Stimulated activated CD4-positive, alpha-beta T cell treated with anti-CD3 and anti-CD28 coated beads, Interleukin-4, amount 100 ng/mL, for 1 hour (primary cell): ENCODE measurements around the gene VCAN.

ENCODE experiments used
- DNase-seq: peaks from one replicate; pipeline ENCODE4 v3.0.0-alpha.2; 2020

VCAN gene

DNA sequence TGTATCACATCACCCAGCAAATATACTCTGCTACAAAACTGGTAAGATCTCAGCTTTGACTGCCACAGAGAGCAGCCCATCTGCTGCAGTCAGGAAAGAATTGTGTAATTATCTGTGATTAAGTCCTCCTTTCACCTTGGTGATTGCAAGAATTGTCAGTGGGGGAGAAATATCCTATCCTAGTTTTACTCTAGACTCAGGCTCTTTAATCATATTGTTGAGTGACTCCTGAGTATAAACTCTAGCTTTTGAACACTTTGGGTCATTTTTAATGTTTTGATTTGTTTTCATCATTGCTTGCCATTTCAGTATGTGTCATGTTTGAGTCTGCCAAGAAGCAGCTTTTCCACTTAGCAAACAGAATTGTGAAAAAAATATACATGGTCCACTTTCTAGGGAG lies 32.1 kb downstream of the VCAN start:
- DNase-seq: no peak

DNA sequence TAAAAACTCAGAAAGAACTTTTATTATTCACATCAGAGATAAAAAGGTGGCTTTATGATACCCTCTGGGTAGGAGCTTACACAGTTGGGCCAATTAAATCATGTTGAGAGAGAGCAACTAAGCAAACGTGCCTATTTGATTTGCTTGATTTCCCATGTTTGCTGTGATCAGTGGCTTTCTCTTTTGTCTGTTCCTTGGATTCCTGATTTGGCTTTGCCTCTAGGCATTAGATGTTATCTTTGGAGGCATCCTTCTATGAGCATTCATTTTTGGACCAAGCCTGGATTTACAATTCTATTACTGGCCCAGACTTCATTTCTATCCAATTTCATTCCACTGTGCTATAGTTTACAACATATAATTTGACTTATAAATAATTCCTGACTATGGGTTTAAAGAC lies 35.9 kb downstream of the VCAN start:
- DNase-seq: no peak

DNA sequence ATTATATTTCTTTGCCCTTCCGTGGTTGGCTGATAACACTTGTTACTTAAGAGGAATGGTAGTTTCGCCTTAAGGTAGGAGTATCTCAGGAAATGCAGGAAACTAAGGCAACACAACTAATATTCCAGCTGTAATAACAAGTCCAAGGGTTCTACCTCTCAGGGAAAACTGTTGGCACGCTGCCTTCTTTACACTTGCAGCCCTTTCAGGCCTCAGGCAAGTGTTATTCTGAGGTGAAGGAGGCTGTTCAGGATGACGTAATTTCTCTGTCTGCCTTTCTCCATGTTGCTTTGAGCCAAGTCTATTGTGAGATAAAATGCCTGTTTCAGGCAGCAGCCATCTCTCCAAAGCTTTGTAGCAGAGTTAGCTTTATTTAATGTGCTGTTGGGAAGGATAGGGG lies 38.0 kb downstream of the VCAN start:
- DNase-seq: no peak

DNA sequence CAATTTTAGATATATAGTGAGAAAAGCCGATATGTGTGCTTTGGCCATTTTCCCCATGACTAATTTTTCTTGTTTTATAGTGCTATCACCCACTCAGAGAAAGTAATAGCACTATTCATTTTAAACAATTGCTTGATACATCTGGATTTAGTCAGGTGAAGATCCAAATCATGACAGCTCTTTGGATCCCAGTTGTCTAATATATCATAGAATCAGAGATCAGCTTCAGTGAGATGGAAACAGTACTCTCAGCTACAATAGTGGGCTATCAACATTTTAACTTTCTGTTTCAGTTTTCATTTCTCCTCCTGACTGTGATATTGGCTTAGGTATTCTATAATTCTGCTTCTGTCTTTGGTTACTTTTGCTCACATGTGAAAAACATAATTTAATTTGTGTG lies 38.7 kb downstream of the VCAN start:
- no peak for DNase-seq

DNA sequence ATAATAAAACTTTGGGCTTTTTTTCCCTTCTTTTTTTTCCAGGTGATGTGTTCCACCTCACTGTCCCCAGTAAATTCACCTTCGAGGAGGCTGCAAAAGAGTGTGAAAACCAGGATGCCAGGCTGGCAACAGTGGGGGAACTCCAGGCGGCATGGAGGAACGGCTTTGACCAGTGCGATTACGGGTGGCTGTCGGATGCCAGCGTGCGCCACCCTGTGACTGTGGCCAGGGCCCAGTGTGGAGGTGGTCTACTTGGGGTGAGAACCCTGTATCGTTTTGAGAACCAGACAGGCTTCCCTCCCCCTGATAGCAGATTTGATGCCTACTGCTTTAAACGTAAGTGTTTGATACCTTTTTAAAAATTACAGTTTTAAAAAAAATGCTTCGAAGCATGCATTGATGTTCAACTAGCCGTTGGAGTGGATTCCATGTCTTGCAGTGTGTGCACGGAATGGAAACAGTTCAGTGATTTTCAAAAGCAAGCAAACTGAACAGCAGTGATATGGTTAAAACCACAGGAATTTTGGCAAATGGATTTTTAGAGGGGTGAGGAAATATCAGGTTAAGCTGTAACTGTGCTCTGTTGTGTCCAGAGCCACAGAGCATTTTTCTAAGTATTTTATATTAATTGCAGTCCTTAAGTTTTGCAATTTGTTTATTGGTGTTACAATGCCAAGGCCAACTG lies 40.7 kb downstream of the VCAN start:
- no peak for DNase-seq

DNA sequence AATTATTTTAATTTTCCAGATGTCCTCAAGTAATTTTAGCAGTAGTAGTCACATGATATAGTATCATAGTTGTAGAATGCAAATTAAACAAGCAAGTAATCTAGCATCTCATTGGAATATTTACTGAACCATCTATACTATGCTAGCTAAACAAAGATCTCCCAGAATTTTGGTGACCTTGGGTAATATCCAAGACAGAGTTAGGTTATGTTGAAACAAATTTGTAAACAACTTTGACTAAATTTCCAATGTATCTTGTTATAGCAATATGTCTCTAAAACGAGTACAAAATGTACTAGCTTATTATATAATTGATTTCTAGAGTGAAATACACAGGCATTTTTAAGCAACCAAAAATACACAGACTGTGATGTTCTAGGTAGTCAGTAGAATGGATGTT lies 41.5 kb downstream of the VCAN start:
- no peak for DNase-seq

DNA sequence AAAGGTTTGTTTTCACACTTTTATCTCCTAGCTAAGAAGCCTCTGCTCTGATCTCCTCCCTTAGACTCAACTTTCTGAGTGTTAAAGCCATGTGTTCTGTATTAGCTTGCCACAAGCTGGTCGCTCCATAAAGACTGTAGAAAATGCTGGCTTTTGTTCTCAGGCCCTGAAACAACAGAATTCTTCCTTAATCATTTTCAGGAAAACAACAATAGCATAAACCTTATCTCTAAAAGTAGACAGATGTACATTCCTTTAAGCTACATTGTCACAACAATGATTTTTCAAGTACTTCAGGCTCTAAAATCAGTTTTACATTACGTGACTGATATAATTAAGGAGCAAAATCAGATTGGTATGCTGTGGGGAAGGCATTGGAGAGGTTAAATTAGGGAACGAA lies 41.9 kb downstream of the VCAN start:
- DNase-seq: no peak

DNA sequence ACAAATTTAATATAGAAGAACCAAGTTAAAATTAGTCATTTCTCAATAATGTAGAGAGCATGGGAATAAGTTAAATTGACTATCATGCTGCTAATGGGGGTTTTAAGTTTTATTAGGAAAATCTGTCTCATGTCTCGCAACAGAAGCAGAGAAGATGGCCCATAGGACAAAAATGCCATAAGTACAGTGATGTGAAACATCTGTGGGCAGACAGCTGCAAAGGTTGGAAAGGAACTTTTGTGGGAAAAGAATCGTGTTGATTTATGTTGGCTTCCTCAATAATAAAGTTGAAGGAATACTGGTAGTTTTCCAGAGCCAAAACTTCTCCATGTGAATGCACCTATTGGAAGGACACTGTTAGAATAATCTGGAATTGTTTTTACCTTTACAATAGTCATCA lies 44.8 kb downstream of the VCAN start:
- DNase-seq: no peak

DNA sequence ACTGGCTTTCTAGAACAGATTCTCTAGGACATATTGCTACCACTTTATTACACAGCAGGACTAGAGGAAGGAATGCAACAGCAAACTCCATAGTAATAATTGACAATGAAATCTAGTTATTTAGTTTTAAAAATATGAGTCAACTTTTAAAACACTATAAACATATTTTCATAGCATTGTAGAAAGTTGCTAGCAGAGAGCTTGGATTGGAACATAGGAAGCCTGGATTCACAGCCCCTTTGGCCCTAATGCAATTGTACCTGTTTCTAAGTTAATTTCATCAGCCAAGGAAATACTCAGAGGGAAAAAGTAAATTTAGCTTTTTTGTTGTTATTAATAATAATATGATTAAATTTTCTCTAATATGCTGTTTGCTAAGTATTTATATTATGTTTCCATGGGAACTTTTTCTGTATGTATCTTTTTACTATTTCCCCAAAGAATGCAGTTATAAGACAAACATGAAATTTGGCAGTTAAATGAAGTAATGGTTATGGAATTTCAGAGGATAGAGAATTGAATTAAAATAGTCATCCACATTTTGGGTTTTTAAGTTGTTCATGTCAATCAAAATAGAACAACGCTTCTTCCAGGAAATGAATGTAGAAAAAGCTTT lies 45.6 kb downstream of the VCAN start:
- no peak for DNase-seq

DNA sequence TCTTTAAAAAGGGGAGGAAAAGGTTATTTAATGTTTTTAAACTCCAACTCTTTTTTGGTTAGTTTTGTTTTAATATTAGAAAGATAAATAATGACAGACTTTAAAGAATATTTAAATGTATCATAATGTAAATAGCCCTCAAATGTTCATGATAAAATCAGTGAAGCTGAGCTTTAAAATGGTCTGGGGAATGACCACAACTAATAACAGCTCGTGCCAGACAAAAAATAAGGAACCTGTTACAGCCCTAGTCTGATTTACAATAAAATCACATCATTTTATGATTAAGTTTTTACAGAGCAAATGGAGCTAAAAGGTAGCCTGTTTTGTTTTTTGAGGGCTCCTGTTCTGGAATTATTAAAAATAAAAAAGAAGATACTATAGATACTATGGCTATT lies 46.1 kb downstream of the VCAN start:
- no peak for DNase-seq

DNA sequence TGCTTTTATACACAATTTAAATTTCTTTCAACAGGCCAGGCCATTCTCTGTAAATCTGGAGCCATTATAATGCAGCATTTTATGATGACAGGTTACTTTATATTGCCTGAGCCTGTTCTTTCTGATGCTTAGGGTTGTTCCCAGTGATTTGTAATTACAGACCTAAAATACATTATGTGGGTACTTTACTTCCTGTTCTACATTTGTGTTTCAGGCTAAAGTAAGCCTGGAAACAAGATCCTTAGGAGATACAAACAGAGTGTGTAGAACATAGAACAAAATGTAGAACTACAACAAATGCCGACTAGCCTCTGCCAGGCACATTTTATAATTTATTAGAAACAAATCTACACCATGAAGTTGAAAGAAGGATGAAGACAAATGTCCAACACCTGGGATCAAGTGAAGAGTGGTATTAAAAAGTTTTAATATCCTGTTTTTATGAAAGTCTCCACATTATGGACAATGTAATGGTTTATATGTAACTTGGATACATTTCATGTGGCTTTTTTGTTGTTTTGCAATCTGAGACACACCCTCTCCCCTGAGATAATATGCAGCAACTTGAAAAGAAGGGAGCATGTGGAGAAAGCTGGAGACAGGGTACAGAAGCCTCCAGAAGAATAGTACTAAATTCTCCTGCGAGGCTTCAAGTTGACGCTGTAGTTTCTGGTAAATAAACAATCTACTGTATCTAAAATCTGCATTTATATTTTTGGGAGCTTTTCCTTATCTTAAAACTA lies 46.9 kb downstream of the VCAN start:
- no peak for DNase-seq

DNA sequence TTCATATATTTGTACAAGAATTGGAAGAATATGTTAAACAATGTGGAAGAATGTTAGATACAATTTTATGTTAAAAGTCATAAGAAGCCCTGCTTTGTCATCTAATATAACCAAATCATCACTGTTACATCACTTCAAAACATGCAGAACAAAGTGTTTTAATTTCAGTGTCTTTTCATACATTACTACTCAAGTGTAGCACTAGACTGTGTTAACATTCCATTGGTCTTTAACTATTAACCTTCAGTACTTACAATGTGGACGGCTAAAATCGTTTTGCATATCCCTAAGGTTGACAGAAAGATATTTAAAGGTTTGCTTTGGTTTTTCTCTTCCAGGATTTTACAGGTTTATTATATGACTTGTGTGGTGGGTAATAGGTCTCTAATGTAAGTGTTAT lies 50.9 kb downstream of the VCAN start:
- no peak for DNase-seq

DNA sequence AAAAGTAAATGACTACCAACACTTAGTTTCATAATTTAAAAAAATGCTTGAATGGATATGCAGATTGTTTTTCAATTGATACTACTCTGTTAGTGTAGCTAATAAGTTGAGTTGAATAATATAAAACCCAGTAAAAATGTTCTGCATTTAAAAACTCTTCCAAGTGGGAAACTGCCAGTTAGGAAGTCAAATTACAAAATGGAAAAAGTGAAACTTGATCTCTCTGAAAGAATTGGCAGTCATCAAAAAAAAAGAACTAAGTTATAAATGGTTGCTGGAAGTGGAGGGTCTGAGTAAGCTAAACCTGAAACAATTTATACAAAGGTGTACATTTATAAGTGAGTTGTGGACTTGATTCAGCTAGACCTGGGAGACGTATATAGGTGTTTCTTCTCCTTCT lies 52.4 kb downstream of the VCAN start:
- no peak for DNase-seq

DNA sequence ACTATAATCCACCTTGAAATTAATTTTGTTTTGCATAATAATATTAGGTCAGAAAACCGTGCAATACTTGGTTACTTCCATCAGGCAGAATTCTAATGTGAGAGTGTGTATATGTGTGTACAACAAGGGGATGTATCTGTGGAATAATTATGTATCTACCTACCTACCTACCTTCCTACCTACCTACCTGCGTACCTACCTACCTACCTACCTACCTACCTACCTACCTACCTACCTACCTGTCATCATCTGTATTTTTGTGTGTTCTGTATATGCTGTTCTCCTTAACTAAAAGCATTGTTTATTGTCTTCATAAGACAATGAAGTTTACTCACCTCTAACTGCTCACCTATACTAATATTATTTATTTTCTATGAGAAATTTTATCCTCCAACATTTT lies 52.8 kb downstream of the VCAN start:
- DNase-seq: no peak

DNA sequence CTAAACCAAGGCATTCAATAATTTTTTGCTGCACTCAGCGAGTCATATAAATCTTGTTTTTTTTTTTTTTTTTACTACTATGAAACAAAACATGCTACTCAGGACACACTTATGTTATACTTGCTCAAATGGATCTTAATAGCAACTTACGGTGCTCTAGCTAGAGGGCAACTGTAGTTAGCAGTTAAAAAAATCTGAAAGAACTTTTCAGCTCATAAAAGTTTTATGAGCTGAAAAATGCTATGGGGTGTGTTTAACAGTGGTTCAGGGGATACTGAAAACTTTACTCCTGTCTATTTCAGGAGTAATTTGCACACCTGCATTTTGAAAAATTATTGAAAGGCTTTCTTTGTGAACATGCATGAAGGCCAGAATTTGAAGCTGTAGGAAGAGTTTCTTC lies 53.4 kb downstream of the VCAN start:
- DNase-seq: no peak

DNA sequence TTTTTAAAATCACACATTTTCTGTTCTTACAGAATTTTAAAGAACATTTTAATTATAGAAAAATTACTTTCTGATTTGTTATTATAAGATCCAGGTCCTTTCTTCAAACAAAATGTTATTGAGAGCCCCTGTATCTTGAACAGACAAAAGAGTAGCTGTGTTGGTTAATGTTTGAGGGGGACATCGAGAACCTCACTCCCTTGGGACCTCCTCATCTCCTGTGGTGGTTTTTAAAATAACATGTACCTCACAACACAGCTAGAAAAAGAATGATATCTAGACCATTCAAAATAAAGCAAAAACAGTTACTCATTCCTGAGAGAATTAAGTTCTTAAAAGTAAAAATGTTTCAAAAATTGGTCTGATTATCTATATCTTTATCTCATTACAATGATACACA lies 54.7 kb downstream of the VCAN start:
- DNase-seq: no peak

DNA sequence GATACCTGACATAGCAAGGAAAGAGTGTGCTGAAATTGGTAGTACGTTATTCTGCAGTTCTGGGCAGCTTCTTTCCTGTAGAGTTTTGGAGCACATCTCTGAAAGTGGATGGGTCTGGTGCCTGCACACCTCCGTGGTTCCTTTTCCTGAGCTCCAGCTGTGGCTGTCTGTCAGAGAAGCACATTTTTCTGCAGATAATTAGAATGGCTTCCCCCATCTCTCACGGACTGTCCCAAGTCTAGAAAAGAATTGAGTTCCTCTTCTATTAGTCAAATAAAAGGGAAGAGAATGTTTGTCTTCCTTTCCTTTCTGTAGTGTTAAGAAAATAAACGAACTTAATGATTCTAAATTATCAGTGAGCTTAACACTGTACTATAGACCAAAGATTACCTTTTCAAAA lies 55.7 kb downstream of the VCAN start:
- DNase-seq: no peak

DNA sequence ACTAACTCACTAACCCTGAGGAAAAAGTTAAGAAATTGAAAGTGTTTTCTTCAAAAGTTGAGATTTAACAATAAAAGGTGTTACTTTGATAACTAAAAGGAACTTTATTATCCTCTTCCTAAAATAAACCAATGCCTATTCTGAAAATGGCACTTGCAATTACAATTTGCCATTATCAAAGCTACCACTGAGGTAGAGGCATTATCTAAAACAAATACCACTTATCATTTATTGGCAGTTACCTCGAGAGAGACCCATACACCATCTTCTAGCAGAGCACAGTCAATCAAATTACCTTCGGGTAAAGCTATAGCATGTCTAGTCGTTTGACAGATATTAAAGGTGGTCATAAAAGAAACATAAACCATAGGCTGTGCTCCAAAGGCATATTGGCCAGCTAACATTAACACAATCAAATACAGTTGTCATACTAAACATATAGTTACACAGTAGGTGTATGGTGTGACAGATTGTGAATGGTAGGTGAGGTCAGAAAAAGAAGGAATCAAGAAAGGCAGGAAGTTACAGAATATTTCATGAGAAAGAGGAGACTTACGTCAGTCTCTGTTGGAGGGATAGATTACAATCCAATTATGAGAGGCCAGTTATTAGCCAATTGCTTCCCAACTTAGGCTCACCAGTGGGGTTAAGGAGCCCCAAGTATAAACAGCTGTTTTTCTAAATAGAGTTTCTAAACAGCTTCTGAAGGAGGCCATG lies 56.3 kb downstream of the VCAN start:
- DNase-seq: no peak

DNA sequence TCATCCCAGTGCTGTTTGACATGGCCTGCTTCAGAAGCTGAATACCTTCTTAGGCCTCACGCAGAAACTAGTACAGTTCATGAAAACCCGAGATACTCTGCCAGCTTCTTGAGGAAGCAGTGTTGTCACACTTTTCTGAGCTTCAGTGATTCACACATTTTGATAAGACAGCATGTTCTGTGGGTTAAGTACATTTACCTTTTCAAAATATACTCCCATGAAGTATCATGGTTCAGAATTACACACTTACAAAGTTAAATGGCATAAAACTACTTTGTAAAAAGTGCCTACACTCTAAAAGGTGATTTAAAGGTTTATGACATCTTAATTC lies 56.9 kb downstream of the VCAN start:
- no peak for DNase-seq

DNA sequence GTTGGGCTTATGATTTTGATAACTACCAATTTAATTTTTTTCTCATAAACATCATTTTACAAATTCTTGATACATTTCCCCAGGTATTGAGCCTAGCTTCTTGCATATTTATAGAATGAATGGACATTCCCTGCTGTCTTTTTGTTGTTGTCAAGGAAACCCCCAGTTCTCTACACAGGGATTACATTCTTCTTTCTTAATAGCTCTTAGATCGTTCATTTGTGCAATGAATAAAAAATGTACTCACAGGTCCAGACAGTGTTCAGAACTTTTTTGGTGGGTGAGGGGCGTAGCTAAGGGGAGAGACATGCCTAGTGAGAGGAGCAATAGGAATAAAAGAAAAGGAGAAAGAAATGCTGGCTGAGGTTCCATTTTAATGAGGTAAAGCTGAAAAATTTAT lies 58.6 kb downstream of the VCAN start:
- DNase-seq: no peak

DNA sequence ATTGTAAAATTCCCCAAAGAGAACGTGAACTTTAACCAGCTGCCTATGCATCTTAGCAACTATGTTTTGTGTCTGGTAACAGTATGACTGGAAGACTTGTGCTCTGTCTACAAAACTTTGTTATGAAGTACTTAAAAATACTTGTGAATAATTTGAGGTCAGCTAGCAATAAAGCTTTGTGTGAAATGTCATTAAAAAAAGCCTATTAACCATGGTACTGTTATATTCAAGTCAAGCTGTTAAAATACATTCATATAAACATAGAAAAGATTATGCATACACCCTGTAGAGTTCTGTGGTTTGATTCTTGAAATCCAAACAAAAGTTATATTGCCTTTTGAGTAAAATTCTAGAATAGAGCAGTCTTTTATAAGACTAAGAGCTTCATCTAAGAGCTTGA lies 60.1 kb downstream of the VCAN start:
- no peak for DNase-seq

DNA sequence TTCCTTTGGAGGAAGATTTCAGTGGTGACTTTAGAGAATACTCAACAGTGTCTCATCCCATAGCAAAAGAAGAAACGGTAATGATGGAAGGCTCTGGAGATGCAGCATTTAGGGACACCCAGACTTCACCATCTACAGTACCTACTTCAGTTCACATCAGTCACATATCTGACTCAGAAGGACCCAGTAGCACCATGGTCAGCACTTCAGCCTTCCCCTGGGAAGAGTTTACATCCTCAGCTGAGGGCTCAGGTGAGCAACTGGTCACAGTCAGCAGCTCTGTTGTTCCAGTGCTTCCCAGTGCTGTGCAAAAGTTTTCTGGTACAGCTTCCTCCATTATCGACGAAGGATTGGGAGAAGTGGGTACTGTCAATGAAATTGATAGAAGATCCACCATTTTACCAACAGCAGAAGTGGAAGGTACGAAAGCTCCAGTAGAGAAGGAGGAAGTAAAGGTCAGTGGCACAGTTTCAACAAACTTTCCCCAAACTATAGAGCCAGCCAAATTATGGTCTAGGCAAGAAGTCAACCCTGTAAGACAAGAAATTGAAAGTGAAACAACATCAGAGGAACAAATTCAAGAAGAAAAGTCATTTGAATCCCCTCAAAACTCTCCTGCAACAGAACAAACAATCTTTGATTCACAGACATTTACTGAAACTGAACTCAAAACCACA lies 67.4 kb downstream of the VCAN start:
- no peak for DNase-seq

DNA sequence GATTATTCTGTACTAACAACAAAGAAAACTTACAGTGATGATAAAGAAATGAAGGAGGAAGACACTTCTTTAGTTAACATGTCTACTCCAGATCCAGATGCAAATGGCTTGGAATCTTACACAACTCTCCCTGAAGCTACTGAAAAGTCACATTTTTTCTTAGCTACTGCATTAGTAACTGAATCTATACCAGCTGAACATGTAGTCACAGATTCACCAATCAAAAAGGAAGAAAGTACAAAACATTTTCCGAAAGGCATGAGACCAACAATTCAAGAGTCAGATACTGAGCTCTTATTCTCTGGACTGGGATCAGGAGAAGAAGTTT lies 67.9 kb downstream of the VCAN start:
- DNase-seq: no peak

DNA sequence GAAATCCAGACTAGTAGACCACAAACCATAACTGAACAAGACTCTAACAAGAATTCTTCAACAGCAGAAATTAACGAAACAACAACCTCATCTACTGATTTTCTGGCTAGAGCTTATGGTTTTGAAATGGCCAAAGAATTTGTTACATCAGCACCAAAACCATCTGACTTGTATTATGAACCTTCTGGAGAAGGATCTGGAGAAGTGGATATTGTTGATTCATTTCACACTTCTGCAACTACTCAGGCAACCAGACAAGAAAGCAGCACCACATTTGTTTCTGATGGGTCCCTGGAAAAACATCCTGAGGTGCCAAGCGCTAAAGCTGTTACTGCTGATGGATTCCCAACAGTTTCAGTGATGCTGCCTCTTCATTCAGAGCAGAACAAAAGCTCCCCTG lies 68.6 kb downstream of the VCAN start:
- DNase-seq: no peak
